ENCODE results near the gene ZNF423.

Gene ZNF423

GRCh38 chr16:49674351-49674851, 181.5 kb downstream of the ZNF423 start:
- DNase-seq (ENCODE audit: extremely low read depth in 1 of 2, low read depth in 1 of 2), result no peak

GRCh38 chr16:49673442-49673841, 182.5 kb downstream of the ZNF423 start:
- no peak for DNase-seq (ENCODE audit: extremely low read depth in 1 of 2, low read depth in 1 of 2)

GRCh38 chr16:49672753-49673152, 183.2 kb downstream of the ZNF423 start:
- no peak for DNase-seq (ENCODE audit: extremely low read depth in 1 of 2, low read depth in 1 of 2)

- DNase-seq (ENCODE audit: extremely low read depth in 1 of 2, low read depth in 1 of 2), result no peak
Measured at GRCh38 chr16:49671333-49671732, 184.6 kb downstream of the ZNF423 start.

GRCh38 chr16:49670627-49671026, 185.3 kb downstream of the ZNF423 start:
- no peak for DNase-seq (ENCODE audit: extremely low read depth in 1 of 2, low read depth in 1 of 2)

- no peak for DNase-seq (ENCODE audit: extremely low read depth in 1 of 2, low read depth in 1 of 2)
Measured at GRCh38 chr16:49665482-49666230, 190.3 kb downstream of the ZNF423 start.

GRCh38 chr16:49664221-49665215, 191.4 kb downstream of the ZNF423 start:
- no peak for DNase-seq (ENCODE audit: extremely low read depth in 1 of 2, low read depth in 1 of 2)

GRCh38 chr16:49663081-49664065, 192.5 kb downstream of the ZNF423 start:
- DNase-seq (ENCODE audit: extremely low read depth in 1 of 2, low read depth in 1 of 2), result no peak

- no peak for DNase-seq (ENCODE audit: extremely low read depth in 1 of 2, low read depth in 1 of 2)
Measured at GRCh38 chr16:49662569-49662968, 193.3 kb downstream of the ZNF423 start.

GRCh38 chr16:49661465-49662187, 194.3 kb downstream of the ZNF423 start:
- DNase-seq (ENCODE audit: extremely low read depth in 1 of 2, low read depth in 1 of 2), result no peak

GRCh38 chr16:49660626-49661025, 195.3 kb downstream of the ZNF423 start:
- DNase-seq (ENCODE audit: extremely low read depth in 1 of 2, low read depth in 1 of 2), result no peak

GRCh38 chr16:49659356-49659755, 196.6 kb downstream of the ZNF423 start:
- DNase-seq (ENCODE audit: extremely low read depth in 1 of 2, low read depth in 1 of 2), result no peak

GRCh38 chr16:49658531-49658930, 197.4 kb downstream of the ZNF423 start:
- no peak for DNase-seq (ENCODE audit: extremely low read depth in 1 of 2, low read depth in 1 of 2)

GRCh38 chr16:49657736-49658465, 198.0 kb downstream of the ZNF423 start:
- no peak for DNase-seq (ENCODE audit: extremely low read depth in 1 of 2, low read depth in 1 of 2)

GRCh38 chr16:49654425-49654824, 201.5 kb downstream of the ZNF423 start:
- no peak for DNase-seq (ENCODE audit: extremely low read depth in 1 of 2, low read depth in 1 of 2)

- DNase-seq (ENCODE audit: extremely low read depth in 1 of 2, low read depth in 1 of 2), result no peak
Measured at GRCh38 chr16:49653577-49653976, 202.3 kb downstream of the ZNF423 start.

GRCh38 chr16:49653173-49653570, 202.7 kb downstream of the ZNF423 start:
- DNase-seq (ENCODE audit: extremely low read depth in 1 of 2, low read depth in 1 of 2), result no peak

GRCh38 chr16:49652456-49653172, 203.3 kb downstream of the ZNF423 start:
- no peak for DNase-seq (ENCODE audit: extremely low read depth in 1 of 2, low read depth in 1 of 2)
